GM12873 (cell line): Measurements from ENCODE around the gene EFCAB11.

Experiments used
- TF ChIP-seq, protein P1 (sequence below): IDR thresholded peaks from 2 replicates; pipeline ENCODE4 v1.5.1; 2012; ENCODE audit warnings: low read depth, mild to moderate bottlenecking, moderate library complexity, low read length, control low read depth; ENCODE audit not compliant: insufficient read depth; ENCODE audit errors: missing control alignments

The EFCAB11 gene

GRCh38 chr14:89941830-89942377 is 12.6 kb downstream of the EFCAB11 start:
- TF ChIP-seq, protein P1, sequence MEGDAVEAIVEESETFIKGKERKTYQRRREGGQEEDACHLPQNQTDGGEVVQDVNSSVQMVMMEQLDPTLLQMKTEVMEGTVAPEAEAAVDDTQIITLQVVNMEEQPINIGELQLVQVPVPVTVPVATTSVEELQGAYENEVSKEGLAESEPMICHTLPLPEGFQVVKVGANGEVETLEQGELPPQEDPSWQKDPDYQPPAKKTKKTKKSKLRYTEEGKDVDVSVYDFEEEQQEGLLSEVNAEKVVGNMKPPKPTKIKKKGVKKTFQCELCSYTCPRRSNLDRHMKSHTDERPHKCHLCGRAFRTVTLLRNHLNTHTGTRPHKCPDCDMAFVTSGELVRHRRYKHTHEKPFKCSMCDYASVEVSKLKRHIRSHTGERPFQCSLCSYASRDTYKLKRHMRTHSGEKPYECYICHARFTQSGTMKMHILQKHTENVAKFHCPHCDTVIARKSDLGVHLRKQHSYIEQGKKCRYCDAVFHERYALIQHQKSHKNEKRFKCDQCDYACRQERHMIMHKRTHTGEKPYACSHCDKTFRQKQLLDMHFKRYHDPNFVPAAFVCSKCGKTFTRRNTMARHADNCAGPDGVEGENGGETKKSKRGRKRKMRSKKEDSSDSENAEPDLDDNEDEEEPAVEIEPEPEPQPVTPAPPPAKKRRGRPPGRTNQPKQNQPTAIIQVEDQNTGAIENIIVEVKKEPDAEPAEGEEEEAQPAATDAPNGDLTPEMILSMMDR = no peak

DNA sequence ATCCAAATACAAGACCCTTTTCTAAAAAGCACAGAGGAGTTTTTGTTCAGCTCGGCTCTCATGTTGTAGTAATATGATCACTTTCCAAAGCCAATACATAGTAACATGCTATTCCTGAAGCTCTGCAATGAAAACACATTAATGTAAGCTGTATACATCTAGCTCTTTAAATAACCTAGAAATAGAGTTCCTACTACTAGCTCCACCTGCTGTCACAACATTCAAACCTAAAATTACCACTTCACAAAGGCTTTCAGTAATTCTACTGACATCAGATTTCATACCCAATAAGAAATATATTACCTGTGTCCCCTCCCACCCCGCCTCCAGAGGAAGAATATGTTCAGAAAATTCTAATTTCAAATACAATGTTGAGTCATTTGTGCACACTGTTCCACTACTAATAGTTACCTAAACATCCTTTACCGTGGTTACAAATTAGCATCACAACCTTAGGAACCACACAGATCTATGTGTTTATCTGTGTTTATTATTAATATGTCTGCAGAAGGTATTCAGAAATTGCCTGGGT is 17.8 kb downstream of the EFCAB11 start:
- TF ChIP-seq, protein P1 = no peak

GRCh38 chr14:89933002-89933401 is 21.5 kb downstream of the EFCAB11 start:
- TF ChIP-seq, protein P1 = no peak

GRCh38 chr14:89927186-89927865 is 27.2 kb downstream of the EFCAB11 start:
- TF ChIP-seq, protein P1 = no peak

- TF ChIP-seq, protein P1 = no peak
Measured at GRCh38 chr14:89926694-89927093, 27.8 kb downstream of the EFCAB11 start.

GRCh38 chr14:89924268-89924667 is 30.3 kb downstream of the EFCAB11 start:
- TF ChIP-seq, protein P1 = no peak

DNA sequence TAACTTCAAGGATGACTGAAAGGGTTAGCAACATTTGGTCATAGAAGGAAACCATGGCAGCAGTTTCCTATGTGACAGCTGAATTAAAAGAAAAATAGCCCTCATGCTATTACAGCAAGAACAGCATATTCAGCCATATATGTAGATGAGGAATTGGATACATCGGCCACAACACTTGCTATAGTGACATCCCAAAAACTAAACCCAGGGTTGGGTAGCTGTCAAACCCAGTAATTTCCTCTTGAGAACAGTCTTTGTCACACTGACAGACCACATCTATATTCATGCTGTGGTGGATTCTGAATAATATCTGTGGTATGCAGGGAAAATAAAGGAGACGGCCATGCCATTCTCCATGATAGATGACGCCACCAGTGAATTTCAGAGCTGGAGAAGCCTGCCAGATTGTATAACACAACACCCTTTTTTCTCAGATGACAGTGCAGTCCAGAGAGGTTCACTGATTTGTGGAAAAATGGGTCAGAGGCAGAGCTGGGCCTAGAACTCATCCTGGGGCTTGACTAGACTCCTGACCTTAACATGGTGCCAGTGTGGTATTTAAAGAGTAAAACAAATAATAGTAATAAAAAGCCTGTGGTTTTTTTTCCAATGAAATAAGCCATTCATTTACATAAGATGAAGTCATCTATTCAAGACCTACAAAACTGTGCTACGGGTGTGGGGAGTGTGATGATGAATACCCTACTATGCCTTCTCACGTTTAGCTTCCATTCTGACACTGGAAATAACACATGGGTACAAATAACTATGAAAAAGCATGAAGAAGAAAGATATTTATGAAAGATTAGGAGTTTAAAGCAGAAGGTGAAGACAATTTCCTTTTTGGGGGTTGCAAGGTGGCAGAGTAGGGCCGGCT is 32.3 kb downstream of the EFCAB11 start:
- TF ChIP-seq, protein P1 = no peak
